Hematopoietic multipotent progenitor cell treated with erythropoietin and hydrocortisone succinate and interleukin-3 and kit ligand, for 4 days (in vitro differentiated cells): ENCODE measurements around the gene YTHDF1.

ENCODE experiments used
- DNase-seq: peaks from one replicate; pipeline ENCODE4 v3.0.0-alpha.2; 2015

YTHDF1 gene

DNA sequence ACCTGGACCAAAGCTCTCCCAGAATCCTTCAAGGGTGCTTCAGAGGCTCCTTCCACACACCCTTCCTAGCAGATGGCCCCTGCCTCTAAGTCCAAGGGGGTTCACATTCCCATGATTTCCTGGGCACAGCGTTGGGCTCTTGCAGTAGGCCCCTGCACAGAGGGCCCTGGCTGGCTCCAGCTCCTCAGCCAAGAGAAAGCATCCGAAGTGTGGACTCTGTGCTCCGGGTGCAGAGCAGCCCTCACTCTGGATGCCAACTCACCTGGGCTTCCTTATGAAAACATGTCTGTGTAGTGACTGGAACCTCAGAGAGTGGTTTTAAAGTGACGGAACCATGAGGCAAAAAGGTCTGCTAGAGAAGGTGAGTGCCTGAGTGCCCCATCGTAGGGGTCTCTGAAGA, 11.6 kb downstream of the YTHDF1 start:
- no peak for DNase-seq

GRCh38 chr20:63202811-63203526, 13.0 kb downstream of the YTHDF1 start:
- no peak for DNase-seq

GRCh38 chr20:63202021-63202420, 13.9 kb downstream of the YTHDF1 start:
- no peak for DNase-seq

DNA sequence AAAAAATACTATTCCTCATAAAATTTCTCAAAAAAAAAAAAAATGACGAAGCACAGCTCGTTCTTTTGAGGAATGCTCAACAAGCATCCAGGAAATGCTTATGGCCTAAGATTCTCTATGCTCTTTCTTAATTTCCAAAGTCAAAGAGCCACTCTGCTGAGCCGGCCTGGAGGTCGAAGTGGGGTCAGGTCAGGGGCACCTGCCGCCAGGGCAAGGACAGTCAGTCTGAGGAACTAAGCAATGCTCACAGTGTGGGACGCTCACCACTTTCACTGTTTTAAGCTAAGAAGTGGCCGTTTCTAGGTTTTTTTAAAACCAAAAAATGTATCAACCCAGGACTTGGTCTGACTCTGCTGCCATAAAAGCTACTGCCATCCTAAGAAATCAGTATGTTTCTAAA, 17.3 kb downstream of the YTHDF1 start:
- no peak for DNase-seq

- no peak for DNase-seq
Observed at GRCh38 chr20:63196768-63197470, 19.0 kb downstream of the YTHDF1 start.

DNA sequence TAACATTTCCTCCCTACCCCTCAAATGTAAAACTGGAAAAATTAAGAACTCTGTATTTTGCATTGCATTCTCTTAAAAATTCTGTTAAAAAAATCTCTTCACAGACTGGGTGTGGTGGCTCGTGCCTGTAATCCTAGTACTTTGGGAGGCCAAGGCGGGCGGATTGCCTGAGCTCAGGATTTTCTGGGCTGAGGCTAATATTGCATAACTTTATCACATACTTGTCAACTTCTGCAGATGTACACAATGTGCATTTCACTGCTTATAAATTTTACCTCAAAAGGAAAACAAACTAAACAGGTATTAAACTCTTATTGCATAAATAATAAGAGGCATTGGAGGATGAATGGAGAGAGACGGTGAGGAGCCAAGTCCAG, 21.1 kb downstream of the YTHDF1 start:
- DNase-seq = no peak

GRCh38 chr20:63194007-63194796, 21.7 kb downstream of the YTHDF1 start:
- DNase-seq = no peak

DNA sequence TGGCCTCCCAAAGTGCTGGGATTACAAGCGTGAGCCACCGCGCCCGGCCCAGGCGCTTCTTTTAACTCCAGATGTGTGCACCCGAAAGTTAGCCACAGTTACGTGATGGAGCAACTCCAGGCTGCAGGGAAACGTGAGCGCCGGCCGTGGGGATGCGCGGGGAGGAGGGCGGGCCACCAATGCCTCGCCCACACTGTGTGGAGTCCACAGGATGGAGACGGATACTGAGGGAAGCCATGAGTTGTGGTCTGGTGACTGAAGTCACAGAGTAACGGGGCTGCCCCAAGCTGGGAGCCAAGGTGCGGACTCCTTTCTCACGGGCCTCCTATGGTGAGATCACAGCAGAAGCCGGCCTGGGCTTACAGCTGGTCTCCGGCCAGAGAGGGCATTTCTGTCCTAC, 23.2 kb downstream of the YTHDF1 start:
- no peak for DNase-seq

- no peak for DNase-seq
Observed at GRCh38 chr20:63191400-63191799, 24.5 kb downstream of the YTHDF1 start.

DNA sequence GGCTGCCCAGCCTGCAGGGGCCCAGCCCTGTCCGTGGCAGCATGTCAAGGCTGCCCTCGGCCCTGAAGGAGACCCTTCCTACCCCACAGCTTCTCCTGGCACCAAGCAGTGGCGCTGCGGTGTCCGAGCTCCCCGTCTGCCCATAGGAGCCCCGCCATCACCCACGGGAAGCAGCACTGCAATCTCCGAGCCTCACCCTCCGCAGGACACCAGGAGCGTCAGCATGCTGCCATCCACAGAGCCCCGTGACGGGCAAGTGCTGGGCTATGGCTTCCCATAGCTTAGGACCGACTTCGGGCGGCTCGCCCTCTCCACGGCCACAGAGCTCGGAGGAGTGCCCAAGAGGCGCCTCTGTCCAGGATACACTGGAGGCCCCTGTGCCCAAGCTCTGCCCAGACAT, 25.1 kb downstream of the YTHDF1 start:
- no peak for DNase-seq

GRCh38 chr20:63189846-63190559, 25.9 kb downstream of the YTHDF1 start:
- no peak for DNase-seq

DNA sequence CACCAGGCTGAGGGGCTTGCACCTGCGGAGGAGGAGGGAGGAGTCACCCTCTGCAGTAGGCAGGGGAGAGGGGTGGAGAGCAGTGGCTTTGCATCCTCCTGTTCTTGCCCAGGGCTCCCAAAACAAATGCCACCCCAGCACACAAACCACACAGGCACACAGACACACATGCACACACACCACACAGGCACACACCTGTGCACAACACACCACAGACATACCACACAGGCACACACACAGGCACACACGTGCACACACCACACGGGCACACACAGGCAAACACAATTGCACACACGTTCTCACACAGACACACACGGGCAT, 26.6 kb downstream of the YTHDF1 start:
- DNase-seq = no peak

DNA sequence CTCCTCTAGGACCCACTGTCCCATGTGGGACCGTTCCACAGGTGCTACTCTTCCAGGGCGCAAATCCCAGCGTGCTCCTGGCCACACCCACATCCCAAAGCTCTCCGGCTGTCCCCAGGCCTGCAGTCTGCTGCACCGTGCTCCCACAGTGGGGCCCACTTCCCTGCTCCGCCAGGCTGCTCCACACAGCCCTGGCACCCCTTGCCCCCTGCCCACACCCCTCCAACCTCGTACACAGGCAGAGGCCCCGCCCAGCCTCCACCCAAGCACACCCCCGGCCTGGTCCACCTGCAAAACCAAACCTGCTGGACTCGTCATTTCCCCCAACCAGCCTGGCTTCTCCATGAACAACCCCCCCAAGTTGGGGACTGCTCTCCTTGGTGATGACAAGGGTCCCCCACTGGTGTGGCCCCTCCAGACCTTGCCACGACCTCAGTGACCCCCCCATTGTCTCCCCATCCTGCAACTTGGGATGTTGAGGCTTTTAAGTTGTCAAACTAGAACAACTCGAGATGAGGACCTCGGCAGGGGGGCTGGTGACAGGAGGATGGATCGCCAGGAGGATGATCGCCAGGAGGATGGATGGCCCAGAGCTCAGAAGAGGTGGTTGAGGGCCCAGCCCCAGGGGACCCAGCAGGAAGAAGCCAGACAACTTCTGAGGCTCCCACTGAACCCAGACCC, 27.1 kb downstream of the YTHDF1 start:
- no peak for DNase-seq

DNA sequence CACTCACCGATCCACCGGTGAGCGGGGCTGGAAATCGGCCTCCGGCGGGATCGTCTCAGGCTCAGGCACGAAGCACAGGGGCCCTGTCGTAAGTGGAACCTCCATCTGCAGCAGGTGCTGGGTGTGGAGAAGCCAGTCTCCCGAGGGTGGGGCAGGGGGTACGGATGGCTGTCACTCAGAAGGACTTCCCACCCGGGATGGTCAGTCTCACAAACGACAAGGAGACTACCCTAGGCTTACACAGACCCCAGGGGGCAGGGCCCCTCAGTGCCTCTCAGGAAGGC, 27.8 kb downstream of the YTHDF1 start:
- DNase-seq = no peak

DNA sequence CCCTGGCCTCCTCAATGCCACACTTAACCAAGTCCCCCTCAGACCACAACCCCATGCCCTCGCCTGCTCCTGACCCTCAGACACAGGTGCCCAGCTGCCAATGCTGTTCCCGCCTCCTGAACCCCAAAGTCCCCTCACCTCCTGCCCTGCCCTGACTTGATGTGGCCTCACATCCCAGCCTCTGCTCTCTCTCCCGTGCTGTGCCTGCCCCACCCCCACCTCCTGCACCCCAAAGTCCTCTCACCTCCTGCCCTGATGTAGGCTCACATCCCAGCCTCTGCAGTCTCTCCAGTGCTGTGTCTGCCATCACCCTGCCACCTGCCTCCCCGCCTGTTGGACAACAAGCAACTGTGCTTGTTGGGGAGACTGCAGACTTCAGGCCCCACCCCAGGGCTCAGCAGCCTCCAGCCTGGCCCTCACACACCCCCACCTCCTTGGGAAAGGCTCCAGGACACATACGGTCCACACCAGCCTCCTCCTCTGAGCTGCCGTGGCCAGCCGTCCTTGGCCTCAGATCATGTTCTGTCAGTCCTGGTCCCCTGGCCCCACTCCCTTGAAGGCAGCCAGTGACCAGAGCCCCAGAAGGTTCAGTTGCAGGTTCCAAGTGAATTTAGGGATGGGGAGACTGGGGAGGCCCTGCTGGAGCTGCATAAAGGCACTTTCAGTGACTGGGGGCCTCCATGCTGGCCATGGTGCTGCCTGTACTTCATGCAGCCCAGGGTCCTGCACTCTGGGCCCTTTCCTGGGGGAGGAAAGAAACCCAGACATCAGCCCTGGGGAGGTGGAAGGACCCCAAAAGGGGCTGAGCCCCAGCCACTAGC, 28.4 kb downstream of the YTHDF1 start:
- DNase-seq = no peak

DNA sequence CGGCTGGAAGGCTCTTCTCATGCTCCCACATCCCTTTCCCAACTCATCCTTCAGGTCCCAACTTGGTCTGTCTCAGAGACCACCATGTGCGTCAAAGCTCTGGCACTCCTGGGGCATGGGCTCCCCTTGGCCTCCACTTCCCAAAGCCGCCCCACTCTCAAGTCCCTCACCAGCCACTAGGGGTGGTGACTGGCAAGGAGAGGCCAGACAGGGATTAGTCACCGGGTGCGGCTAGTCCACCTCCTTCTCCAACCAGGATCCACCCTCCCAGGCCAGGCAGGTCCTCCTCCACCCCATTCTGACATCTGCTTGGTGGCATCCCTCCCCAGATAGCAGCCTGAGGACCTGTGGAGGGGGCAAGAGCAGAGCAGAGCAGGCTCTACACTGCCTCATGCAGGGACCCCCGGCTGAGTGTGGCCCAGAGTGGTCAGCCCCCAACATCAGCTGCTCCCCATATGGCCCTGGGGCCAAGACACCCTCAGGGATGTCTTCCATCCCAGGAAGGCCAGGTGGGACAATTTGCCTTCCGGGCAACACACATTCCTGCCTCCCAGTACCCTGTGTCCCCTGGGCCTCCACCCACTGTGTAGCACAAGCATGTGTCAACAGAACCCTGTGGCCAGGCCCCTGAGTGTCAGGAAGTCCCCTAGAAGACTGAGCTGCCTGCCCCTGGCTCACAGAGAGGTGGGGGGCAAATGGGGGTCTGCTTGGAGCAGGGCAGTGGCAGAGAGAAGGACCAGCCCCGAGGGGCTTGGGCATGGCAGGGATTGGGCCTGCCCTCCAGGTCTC, 29.2 kb downstream of the YTHDF1 start:
- DNase-seq = peak; percentile 29

DNA sequence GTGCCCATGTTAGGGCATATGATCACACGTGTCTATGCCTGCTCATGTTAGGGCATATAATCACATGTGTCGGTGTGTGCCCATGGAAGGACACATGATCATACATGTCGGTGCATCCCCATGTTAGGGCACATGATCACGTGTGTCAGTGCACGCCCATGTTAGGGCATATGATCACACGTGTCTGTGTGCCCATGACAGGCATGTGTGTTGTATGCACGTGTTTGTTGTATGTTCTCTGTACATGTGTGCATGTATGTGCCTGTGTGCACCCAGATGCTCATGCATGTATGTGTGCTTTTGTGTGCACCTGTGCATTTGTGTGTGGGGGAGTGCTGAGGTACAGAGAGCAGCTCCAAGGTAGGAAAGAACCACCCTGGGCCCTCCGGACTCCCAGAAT, 29.8 kb downstream of the YTHDF1 start:
- DNase-seq = no peak

DNA sequence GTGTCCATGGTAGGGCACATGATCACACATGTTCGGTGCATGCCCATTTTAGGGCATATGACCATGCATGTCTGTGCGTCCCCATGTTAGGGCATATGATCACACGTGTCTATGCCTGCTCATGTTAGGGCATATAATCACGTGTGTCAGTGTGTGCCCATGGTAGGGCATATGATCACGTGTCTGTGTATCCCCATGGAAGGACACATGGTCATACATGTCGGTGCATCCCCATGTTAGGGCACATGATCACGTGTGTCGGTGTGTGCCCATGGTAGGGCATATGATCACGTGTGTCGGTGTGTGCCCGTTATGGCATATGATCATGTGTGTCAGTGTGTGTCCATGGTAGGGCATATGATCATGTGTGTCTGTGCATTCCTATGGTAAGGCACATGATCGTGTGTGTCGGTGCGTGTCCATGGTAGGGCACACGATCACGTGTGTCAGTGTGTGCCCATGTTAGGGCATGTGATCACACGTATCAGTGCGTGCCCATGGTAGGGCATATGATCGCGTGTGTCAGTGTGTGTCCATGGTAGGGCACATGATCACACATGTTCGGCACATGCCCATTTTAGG, 30.6 kb downstream of the YTHDF1 start:
- DNase-seq = no peak

- DNase-seq = peak; percentile 66
Observed at GRCh38 chr20:63183422-63184146, 32.3 kb downstream of the YTHDF1 start.

- no peak for DNase-seq
Observed at GRCh38 chr20:63182946-63183415, 33.0 kb downstream of the YTHDF1 start.
